GM12873 (cell line): Measurements from ENCODE around the gene MTX2.

ENCODE experiments used
- CTCF ChIP-seq: IDR thresholded peaks from 2 replicates; pipeline ENCODE4 v1.5.1; 2012; ENCODE audit warnings: low read depth, mild to moderate bottlenecking, moderate library complexity, low read length, control low read depth; ENCODE audit not compliant: insufficient read depth; ENCODE audit errors: missing control alignments

The MTX2 gene

GRCh38 chr2:176383836-176384442, 114.7 kb downstream of the MTX2 start:
- no peak for TF ChIP-seq CTCF

- no peak for TF ChIP-seq CTCF
These were observed 116.0 kb downstream of the MTX2 start for GRCh38 chr2:176385219-176385759.

- TF ChIP-seq CTCF, result peak; percentile 48
These were observed 116.6 kb downstream of the MTX2 start for GRCh38 chr2:176385838-176386237.
